ENCODE results near the gene PIM2.

Gene PIM2

GRCh38 chrX:48958635-48959094 is 39.8 kb upstream of the PIM2 start:
- H3K4me3 ChIP-seq (ENCODE audit: low read depth, low read length): peak overlapping the region; percentile 83
- no peak for TF ChIP-seq CTCF (IDR thresholded peaks at IDR 0.05; ENCODE audit: low read depth, low read length, missing control alignments)
- DNase-seq (ENCODE audit: low read depth): no peak

GRCh38 chrX:48957827-48958634 is 39.2 kb upstream of the PIM2 start:
- DNase-seq (ENCODE audit: low read depth): peak; percentile 92
- H3K4me3 ChIP-seq (ENCODE audit: low read depth, low read length): peak overlapping the region; percentile 83
- TF ChIP-seq CTCF (IDR thresholded peaks at IDR 0.05; ENCODE audit: low read depth, low read length, missing control alignments): no peak

GRCh38 chrX:48957477-48957826 is 38.6 kb upstream of the PIM2 start, which contains the start of gene OTUD5:
Gene OTUD5, minus strand, starts transcription at chrX:48957607. Its CDS starts 37 bp downstream, at chrX:48957570.
- H3K4me3 ChIP-seq (ENCODE audit: low read depth, low read length): peak within 1 kb of the TSS; percentile 83
- TF ChIP-seq CTCF (IDR thresholded peaks at IDR 0.05; ENCODE audit: low read depth, low read length, missing control alignments): no peak
- DNase-seq (ENCODE audit: low read depth): no peak

GRCh38 chrX:48956728-48957414 is 38.0 kb upstream of the PIM2 start:
- TF ChIP-seq CTCF (IDR thresholded peaks at IDR 0.05; ENCODE audit: low read depth, low read length, missing control alignments): no peak
- H3K4me3 ChIP-seq (ENCODE audit: low read depth, low read length): peak overlapping the region; percentile 83
- no peak for DNase-seq (ENCODE audit: low read depth)

- no peak for TF ChIP-seq CTCF (IDR thresholded peaks at IDR 0.05; ENCODE audit: low read depth, low read length, missing control alignments)
- DNase-seq (ENCODE audit: low read depth): no peak
- H3K4me3 ChIP-seq (ENCODE audit: low read depth, low read length): no peak overlapping the region
These were observed 29.8 kb upstream of the PIM2 start for GRCh38 chrX:48948589-48948988.

GRCh38 chrX:48945517-48946348 is 26.9 kb upstream of the PIM2 start:
- DNase-seq (ENCODE audit: low read depth): no peak
- peak; percentile 70 for TF ChIP-seq CTCF (IDR thresholded peaks at IDR 0.05; ENCODE audit: low read depth, low read length, missing control alignments)
- H3K4me3 ChIP-seq (ENCODE audit: low read depth, low read length): no peak overlapping the region
